GM18873 (cell line): Measurements from ENCODE around the gene LPIN2.

Experiments used
- ATAC-seq: cut with Tn5 transposase; IDR thresholded peaks from one replicate; pipeline ENCODE4 v1.9.1; 2021; ENCODE audit warnings: mild to moderate bottlenecking, moderate library complexity, moderate number of reproducible peaks; ENCODE audit not compliant: unreplicated experiment, low FRiP score

The LPIN2 gene

GRCh38 chr18:2965797-2966196 lies 47.1 kb downstream of the LPIN2 start:
- ATAC-seq, result no peak

- ATAC-seq, result no peak
Observed at GRCh38 chr18:2964361-2965010, 48.5 kb downstream of the LPIN2 start.
